Activated B cell treated with CpG ODN at 0.5 μM for 24 hours (primary cell): Measurements from ENCODE around the gene LONRF2. TPM values are rescaled to one million over a fixed set of nuclear protein-coding genes. Genes with fewer than 3 reads are reported as not detected.
"Not testable (repeated sequence)": the region's sequence is repeated elsewhere in the genome, so short reads cannot be mapped to it uniquely, and the experiment has no call there.

Source experiments
- ATAC-seq: fragments of 200-7000 bp; cut with Tn5 transposase; one replicate; pipeline ENCODE4 v1.10.0; 2021; ENCODE audit warnings: low read depth, mild to moderate bottlenecking, moderate library complexity
- CTCF ChIA-PET: fragments of 350-600 bp; sonication (Branson Sonifier 250); formaldehyde crosslinking; loops from one replicate; lab custom pipeline; 2021; ENCODE audit warnings: antibody characterized with exemption; lab: Charles Lee
- POLR2A ChIA-PET: fragments of 350-600 bp; sonication (Branson Sonifier 250); formaldehyde crosslinking; loops from one replicate; lab custom pipeline; 2021; ENCODE audit warnings: antibody characterized with exemption; lab: Charles Lee
- DNase-seq: peaks from one replicate; pipeline ENCODE4 v3.0.0; 2022
- H3K27ac Mint-ChIP-seq: one replicate; pipeline ENCODE4 v1.8.0; 2020; ENCODE audit warnings: mixed read lengths
- H3K27me3 Mint-ChIP-seq: one replicate; pipeline ENCODE4 v1.8.0; 2021; ENCODE audit warnings: mixed read lengths
- H3K36me3 Mint-ChIP-seq: one replicate; pipeline ENCODE4 v1.8.0; 2021; ENCODE audit warnings: low read depth, mixed read lengths
- H3K4me1 Mint-ChIP-seq: one replicate; pipeline ENCODE4 v1.8.0; 2021; ENCODE audit warnings: mixed read lengths
- H3K4me3 Mint-ChIP-seq: one replicate; pipeline ENCODE4 v1.8.0; 2020; ENCODE audit warnings: mild to moderate bottlenecking, mixed read lengths
- H3K9me3 Mint-ChIP-seq: one replicate; pipeline ENCODE4 v1.8.0; 2020; ENCODE audit warnings: mixed read lengths
- intact Hi-C: fragments of 100-400 bp; cut with micrococcal nuclease; formaldehyde crosslinking; loops from one replicate; pipeline ENCODE4 v1.15.1; 2024
- total RNA-seq: library from RNA; stranded (reverse); gene quantifications from 2 replicates; pipeline ENCODE4 v1.2.3, GENCODE V29; 2022
- TF ChIP-seq, protein P1 (sequence below): fragments of 200-600 bp; IDR thresholded peaks from one replicate; pipeline ENCODE4 v1.8.0; 2022; ENCODE audit warnings: antibody characterized with exemption, mild to moderate bottlenecking

The LONRF2 gene
- 0.09 and 0.17 TPM in 2 replicates for total RNA-seq

DNA sequence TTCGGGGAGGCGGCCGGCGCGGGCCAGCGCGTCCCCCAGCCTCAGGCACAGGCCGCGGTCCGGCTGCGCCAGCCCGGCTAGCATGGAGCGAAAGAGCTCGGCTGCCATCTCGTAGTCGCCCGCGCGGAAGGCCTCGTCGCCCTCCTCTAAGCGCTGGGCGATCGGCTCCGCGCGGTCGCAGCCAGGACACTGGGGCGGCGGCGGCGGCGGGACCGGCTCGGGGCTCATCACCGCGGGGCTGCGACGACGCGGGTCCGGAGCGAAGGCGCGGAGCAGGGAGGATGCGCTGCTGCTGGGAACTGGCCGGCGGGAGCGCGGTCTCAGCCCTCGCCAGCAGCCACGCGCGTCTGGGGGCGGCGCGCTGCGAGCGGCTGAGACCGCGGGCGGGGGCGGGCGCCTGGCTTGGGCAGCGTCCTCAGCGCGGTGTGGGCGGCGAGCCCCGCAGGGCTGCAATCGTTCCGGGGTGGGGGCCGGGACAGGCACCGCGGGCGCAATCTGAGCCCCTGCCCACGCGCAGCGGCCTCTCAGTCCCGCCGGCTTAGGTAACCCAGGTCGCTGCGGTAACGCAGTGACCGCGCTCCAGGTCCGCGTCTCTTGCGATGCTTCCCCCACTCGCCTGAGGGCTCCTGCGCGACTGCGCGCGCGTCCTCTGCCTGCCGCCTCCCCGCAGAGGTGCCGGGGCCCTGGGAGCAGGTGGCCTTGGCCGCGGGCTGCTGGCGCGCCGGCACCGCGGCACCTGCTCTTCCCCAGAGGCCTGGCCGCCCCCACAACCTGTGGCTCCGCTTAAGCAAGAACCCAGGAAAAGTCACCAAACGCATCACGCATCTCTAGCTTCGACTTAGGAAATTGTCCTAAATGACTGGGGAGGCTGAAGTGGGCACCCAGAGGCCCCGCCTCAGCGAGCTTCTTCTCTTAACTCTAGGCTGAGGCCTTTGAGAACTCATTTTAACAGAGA lies at the start of gene LONRF2:
LONRF2 (minus strand) TSS at position 636 of the 955 bp plus-strand sequence; CDS start at position 228, 408 bp downstream.
- POLR2A ChIA-PET: interaction anchor here (0.5 to 0.6 kb wide), 2 partner anchors 836 to 986 kb away, joined by 3 read pairs; partner anchors contain the start of gene RNF149
- H3K9me3 Mint-ChIP-seq: peaks cover 9% of the 10 kb centered on the region
- CTCF ChIA-PET: no interaction called here
- intact Hi-C loops: loop anchor here (2.0 kb wide), 1 partner anchor 73 kb away; no protein-coding TSS in a partner anchor
- TF ChIP-seq, protein P1, sequence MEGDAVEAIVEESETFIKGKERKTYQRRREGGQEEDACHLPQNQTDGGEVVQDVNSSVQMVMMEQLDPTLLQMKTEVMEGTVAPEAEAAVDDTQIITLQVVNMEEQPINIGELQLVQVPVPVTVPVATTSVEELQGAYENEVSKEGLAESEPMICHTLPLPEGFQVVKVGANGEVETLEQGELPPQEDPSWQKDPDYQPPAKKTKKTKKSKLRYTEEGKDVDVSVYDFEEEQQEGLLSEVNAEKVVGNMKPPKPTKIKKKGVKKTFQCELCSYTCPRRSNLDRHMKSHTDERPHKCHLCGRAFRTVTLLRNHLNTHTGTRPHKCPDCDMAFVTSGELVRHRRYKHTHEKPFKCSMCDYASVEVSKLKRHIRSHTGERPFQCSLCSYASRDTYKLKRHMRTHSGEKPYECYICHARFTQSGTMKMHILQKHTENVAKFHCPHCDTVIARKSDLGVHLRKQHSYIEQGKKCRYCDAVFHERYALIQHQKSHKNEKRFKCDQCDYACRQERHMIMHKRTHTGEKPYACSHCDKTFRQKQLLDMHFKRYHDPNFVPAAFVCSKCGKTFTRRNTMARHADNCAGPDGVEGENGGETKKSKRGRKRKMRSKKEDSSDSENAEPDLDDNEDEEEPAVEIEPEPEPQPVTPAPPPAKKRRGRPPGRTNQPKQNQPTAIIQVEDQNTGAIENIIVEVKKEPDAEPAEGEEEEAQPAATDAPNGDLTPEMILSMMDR: no peak
- DNase-seq: peak; percentile 31
- peak within 1 kb of the TSS; percentile 72 for H3K4me3 Mint-ChIP-seq
- peak; percentile 59 for ATAC-seq
- H3K36me3 Mint-ChIP-seq: peaks cover 2% of the 10 kb centered on the region
- H3K4me1 Mint-ChIP-seq: peaks cover 2% of the 10 kb centered on the region
- peaks cover 51% of the 10 kb centered on the region for H3K27me3 Mint-ChIP-seq
- H3K27ac Mint-ChIP-seq: no peak within 1 kb of the TSS

DNA sequence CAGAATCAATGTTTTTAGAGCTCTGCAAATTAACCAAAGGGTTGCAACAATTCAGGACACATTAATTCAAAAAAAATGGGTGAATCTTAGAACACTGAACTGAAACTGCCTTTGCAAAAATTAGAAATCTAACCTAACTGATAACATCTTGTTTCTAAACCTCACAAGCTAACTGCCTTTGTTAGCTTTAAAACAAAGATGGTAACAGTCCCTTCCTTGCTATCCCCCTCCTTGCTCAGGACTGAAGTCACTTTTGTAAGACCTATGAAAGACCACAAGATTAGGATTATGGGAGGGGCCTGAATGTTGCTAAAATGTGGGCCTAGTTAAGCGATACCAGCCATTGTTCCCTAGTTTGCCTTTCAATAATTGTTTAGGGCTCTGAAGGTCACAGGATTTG lies 44.9 kb upstream of the LONRF2 start:
- no peak for DNase-seq
- Mint-ChIP-seq H3K4me3 (no peak overlapping the region), H3K27ac (no peak overlapping the region), H3K9me3 (peaks cover 31% of the 10 kb centered on the region), H3K4me1 (no peaks in the 10 kb centered on the region), H3K36me3 (peaks cover 4% of the 10 kb centered on the region), H3K27me3 (peaks cover 17% of the 10 kb centered on the region)
- TF ChIP-seq, protein P1: no peak
- CTCF ChIA-PET: no interaction called here
- POLR2A ChIA-PET: interaction anchor here (0.7 kb wide), 1 partner anchor 295 kb away, joined by 5 read pairs; no protein-coding TSS in a partner anchor
- intact Hi-C loops: no loop called here
- ATAC-seq: no peak

DNA sequence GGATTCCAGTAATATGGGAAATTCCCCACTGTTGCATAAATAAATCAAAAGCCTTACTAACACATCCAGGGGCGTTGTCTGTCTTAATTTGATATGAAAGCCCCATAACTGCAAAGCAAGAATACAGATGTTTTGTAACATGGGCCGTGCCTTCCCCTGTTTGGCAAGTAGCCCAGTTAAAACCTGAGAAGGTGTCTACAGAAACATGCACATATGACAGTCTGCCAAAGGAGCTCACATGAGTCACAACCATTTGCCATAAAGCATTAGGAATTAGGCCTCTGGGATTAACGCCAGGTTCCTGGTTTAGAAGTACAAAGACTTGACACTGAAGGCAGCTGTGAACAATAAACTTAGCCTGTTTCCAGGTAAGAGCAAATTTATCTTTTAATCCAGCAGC lies 43.1 kb upstream of the LONRF2 start:
- Mint-ChIP-seq H3K27ac (no peak overlapping the region), H3K36me3 (no peaks in the 10 kb centered on the region), H3K4me1 (no peaks in the 10 kb centered on the region), H3K4me3 (no peak overlapping the region), H3K9me3 (peaks cover 23% of the 10 kb centered on the region), H3K27me3 (peaks cover 17% of the 10 kb centered on the region)
- TF ChIP-seq, protein P1: no peak
- DNase-seq (no peak), ATAC-seq (no peak)
- ChIA-PET CTCF (interaction anchor here (1.0 kb wide), 1 partner anchor 16 kb away, joined by 4 read pairs; no protein-coding TSS in a partner anchor), POLR2A (no interaction called here)
- intact Hi-C loops: no loop called here

DNA sequence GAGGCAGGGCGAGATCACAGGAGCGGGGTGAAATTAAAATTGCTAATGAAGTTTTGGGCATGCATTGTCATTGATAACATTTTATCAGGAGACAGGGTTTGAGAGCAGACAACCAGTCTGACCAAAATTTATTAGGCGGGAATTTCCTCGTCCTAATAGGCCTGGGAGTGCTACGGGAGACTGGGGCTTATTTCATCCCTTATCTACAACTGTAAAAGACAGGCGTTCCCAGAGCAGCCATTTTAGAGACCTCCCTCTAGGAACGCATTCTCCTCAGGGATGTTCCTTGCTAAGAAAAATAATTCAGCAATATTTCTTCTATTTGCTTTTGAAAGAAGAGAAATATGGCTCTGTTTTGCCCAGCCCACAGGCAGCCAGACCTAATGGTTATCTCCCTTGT lies 40.0 kb upstream of the LONRF2 start:
- intact Hi-C loops, DNase-seq, H3K36me3 Mint-ChIP-seq, ATAC-seq, H3K4me1 Mint-ChIP-seq, CTCF ChIA-PET, H3K27ac Mint-ChIP-seq, H3K4me3 Mint-ChIP-seq, POLR2A ChIA-PET: not testable (repeated sequence)
- peaks cover 12% of the 10 kb centered on the region for H3K9me3 Mint-ChIP-seq
- peaks cover 15% of the 10 kb centered on the region for H3K27me3 Mint-ChIP-seq

DNA sequence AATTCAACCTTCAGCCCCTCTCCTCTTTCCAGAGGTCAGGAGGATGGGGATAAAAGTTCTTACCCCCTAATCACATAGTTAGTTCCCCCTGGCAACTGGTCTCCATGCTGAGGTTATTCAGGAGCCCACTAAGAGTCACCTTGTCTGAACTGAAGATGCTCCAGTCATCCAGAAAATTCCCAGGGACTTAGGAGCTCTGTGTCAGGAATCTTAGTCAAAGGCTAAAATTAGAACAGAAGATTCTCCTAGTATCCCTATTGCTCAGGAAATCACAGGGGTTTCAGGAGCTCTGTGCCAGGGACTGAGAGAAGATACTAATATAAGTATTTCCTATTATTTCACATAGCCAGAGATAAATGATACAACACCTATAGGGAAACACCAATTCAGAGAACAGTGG lies 37.3 kb upstream of the LONRF2 start:
- Mint-ChIP-seq H3K27ac (no peak overlapping the region), H3K36me3 (no peaks in the 10 kb centered on the region), H3K27me3 (peaks cover 20% of the 10 kb centered on the region), H3K9me3 (peaks cover 17% of the 10 kb centered on the region), H3K4me1 (peaks cover 4% of the 10 kb centered on the region), H3K4me3 (no peak overlapping the region)
- ATAC-seq: no peak
- CTCF ChIA-PET: interaction anchor here (2.0 kb wide), 1 partner anchor 22 kb away, joined by 5 read pairs; no protein-coding TSS in a partner anchor
- POLR2A ChIA-PET: no interaction called here
- DNase-seq: no peak
- TF ChIP-seq, protein P1: no peak
- intact Hi-C loops: no loop called here
